Activated CD4-positive, alpha-beta T cell treated with anti-CD3 and anti-CD28 coated beads, Interleukin-2, amount 50 U/mL, for 16 hours (primary cell): Measurements from ENCODE around the gene SCN9A.

Experiments
- DNase-seq: peaks from one replicate; pipeline ENCODE4 v3.0.0-alpha.2; 2020

The SCN9A gene

DNA sequence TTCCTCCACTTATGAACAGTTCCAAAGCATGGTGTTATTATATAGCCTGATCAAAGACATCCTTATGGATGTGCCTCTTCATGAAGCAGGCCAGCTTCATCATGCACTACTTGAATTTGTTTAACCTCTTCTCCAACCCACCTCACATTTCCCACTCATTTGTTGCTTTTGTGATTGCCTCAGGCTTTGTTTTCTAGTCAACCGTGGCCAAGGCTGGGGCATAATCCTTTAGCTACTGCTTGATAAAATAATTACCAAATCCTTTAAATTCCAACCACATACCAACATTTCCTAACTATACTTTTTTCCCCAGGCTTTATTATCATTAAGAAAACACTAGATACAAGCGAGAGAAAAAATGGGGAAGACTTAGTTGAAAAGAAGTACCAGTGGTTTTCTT lies 208.3 kb downstream of the SCN9A start:
- no peak for DNase-seq

DNA sequence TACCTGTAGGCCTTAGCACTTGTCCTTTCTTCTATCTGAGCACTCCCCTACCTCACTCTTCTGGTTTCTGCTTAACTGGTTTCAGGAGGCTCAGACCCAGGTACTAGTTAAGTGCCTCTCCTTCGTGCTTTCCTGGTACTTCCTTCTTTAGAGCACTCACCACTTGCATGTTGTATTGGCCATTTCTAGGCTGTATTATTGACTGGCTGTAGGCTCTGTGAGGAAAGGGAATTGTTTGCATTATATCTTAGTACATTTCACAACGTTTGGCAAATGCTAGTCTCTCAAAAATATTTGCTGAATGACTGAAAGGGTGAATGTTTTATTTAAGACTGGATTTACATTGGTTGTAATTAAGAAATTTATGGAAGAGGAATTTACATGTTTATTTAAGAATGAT lies 212.0 kb downstream of the SCN9A start:
- DNase-seq = no peak

DNA sequence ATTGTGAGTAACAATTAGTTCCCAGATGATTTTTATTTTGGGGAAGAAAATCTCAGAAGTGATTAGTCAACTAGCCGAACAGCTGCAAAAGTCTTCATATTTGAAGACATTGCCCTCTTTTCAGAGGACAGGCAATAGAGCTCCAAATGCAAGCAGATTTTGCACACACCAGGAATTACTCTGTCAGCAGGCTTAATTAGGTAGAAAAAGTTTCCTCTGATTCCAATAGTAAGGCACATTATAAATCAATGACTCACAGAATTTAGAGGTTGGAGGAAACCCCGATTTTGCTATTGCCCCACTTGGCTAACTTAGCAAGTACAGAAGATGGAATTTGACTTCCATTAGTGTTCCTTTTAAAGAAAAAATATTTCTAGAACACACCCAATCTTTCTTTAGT lies 217.2 kb downstream of the SCN9A start:
- DNase-seq = no peak

DNA sequence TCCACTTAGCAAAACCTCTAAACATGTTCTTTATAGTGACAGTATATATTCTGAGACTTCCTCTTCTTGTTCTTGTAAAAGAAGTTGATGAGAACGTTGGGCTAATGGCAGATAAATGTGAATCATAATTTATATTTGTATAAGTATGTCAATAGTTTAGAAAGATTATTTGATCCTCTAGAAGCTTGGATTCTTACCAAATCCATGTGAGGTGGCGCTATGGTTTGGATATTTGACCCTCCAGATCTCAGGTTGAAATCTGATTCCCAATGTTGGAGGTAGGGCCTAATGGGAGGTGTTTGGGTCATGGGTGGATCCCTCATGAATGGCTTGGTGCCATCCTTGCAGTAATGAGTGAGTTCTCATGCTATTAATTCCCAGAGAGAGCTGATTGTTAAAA lies 218.2 kb downstream of the SCN9A start:
- no peak for DNase-seq

DNA sequence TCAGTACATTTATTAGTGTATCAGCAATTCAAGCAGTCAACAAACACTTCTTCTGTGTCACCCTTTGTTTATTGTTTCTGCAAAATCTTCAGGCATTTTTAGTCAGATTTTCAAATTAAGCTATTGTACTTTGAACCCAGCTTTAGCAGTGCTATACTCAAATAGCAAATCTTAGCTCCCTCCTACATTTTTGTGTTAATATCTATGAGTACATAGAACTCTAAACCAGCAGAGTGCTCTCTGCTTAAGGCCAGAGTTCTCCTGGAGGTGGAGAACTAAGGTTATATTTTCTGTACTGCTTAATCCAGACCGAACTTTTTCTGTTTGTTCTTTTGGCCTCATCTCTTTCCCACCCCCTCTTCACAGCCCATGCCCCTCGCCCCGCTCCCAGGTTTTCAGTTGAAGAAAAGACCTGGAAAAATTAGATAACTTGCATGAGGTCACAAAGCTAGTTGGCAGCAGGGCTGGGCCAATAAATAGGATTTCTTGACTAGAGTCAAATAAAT lies 218.7 kb downstream of the SCN9A start:
- no peak for DNase-seq

DNA sequence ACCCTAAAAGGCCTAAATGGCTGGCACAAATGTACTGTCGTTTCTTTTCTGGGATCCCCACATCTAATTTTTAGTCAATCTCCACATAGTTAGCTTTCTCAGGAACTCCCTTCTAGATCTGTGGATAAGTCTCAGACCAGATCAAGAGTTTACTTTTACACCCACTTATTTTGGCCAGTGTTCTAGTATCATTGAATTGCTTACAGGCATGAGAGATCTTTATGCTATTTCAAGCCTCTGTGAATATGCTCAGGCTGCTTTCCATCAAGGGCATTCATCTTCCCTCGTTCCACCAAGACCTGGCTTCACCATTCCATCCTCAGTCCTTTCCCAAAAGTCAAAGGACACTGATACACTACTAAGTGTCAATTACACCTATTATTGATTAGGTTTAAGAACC lies 220.2 kb downstream of the SCN9A start:
- no peak for DNase-seq

DNA sequence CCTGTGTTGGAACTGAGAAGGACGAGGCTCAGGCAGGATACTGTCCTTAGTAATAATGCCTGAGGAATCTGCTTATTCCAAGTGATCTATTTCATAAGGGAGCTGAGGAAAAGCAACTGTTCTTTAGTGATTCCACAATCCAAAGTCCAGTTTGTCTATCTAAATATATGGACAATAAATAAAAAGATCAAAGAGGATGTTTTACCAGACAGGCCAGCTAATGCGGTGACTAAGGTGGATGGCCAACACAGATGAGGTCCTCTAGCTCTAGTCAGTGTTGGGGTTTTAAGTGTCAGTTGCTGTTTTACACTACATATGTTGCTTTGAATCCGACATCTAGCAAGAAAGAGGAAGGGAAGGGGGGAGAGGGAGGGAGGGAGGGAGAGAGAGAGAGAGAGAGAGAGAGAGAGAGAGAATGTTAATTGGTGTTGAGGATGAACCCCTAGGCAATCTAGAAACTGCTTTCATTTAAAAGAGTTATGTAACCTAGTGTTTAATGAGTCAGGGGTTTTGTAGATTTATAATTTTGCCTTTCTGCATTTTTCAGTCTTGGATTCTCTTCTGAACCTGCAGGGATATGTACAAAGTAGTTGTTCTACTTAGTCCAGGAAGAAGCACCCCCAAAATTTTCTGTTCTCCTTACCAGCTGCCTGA lies 220.9 kb downstream of the SCN9A start:
- DNase-seq = no peak

DNA sequence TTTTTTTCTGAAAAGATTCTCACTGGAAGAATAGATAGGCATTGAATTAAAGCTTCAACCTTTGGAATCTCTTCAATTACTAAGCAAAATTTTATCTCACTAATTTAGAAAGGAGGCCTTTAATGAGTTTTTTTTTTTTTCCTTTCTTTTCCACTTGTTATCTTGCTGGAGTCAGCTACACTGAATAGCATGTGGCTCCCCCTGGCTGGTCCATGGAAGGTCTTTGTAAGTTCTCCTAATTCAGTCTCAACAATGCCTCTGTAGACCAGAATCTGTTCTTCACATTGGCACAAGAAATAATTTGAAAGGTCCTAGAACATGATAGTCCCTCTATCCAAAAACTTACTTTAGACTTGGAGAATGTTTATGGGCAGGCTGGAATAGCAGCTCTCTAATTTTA lies 223.7 kb downstream of the SCN9A start:
- DNase-seq = no peak

DNA sequence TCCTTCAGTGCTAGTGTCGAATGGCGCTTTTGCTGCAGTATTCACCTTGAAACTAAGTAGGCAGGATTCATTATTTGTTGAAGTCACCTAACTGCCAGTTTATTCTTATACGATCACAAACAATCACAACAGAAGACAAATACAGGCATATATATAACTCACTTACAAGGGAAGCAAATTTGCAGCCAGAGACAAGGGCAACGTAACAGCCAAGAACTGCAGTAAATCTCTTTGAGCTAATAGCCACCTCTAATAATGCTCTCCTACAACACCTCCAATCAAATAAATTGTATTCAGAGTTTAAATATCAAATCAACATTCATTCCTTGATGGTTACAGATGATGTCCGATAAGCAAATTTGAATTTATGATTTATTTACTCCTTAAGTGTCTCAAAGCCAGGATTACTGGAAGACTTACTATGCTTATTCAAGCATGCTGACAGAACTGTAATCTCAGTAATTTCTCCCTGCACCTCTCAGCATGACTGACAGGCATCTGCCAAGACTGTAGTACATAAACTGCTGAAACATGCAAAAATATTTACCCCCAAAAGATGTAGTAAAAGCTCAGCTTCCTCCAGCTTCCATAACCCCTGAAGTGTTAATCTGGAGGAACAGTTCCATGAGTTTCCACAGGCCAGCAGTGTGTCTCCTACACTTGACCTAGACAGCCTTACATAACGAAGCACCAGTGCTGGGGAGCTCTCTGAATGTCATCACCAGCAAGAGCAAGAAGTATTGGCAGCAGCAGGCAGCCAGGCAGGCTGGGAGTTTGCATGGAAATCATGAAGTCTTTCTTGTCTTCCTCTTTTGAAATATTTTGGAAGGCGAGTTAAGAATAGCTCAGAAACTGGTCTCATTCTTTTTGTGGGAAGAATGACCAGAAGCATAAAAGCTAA lies 227.0 kb downstream of the SCN9A start:
- no peak for DNase-seq

DNA sequence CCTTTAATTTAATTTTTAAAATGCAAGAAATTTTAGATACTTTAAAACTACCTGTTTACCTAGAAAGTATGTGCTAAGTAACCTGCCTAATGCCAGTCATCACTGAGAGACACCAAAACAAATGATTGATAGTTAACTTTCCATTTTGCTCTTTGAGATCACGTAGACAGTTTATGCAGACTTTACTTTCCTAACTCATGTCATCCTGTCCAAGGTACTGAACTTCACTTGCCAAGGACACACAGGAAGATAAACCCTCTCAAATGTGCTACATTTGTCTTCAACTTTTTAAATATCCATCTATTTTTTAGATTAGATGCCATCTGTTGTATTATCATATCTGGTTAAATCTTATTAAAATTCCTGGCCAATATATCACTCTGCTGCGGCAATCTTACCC lies 227.9 kb downstream of the SCN9A start:
- no peak for DNase-seq
